ENCODE measurements around the gene ZSCAN21.
"Not testable (repeated sequence)": the region's sequence is repeated elsewhere in the genome, so short reads cannot be mapped to it uniquely, and the experiment has no call there.

Gene ZSCAN21

GRCh38 chr7:100049441-100050291 lies at the start of gene ZSCAN21:
ZSCAN21 (plus strand) TSS chr7:100049774; CDS start chr7:100057007, 7,233 bp downstream.
- peak; percentile 81 for DNase-seq (ENCODE audit: low read depth)

- DNase-seq (ENCODE audit: low read depth) = no peak
Observed at GRCh38 chr7:100000239-100000638, 49.3 kb upstream of the ZSCAN21 start.

- DNase-seq (ENCODE audit: low read depth) = no peak
Observed at GRCh38 chr7:100003711-100004661, 45.6 kb upstream of the ZSCAN21 start.

GRCh38 chr7:100007887-100008286 lies 41.7 kb upstream of the ZSCAN21 start:
- DNase-seq (ENCODE audit: low read depth) = no peak

- no peak for DNase-seq (ENCODE audit: low read depth)
Observed at GRCh38 chr7:100008525-100008924, 41.0 kb upstream of the ZSCAN21 start.

- DNase-seq (ENCODE audit: low read depth) = not testable (repeated sequence)
Observed at GRCh38 chr7:100009952-100010351, 39.6 kb upstream of the ZSCAN21 start.

GRCh38 chr7:100010901-100011300 lies 38.7 kb upstream of the ZSCAN21 start:
- no peak for DNase-seq (ENCODE audit: low read depth)

- DNase-seq (ENCODE audit: low read depth) = no peak
Observed at GRCh38 chr7:100011516-100011915, 38.1 kb upstream of the ZSCAN21 start.

- not testable (repeated sequence) for DNase-seq (ENCODE audit: low read depth)
Observed at GRCh38 chr7:100012385-100013327, 36.9 kb upstream of the ZSCAN21 start.

- DNase-seq (ENCODE audit: low read depth) = no peak
Observed at GRCh38 chr7:100013328-100013676, 36.3 kb upstream of the ZSCAN21 start.

- DNase-seq (ENCODE audit: low read depth) = peak; percentile 60
Observed at GRCh38 chr7:100015232-100016214, 34.1 kb upstream of the ZSCAN21 start, which contains the start of gene ZKSCAN1. ZKSCAN1 (plus strand) TSS chr7:100015596; CDS start chr7:100023507, 7,911 bp downstream.

- DNase-seq (ENCODE audit: low read depth) = no peak
Observed at GRCh38 chr7:100016215-100016901, 33.2 kb upstream of the ZSCAN21 start.

- no peak for DNase-seq (ENCODE audit: low read depth)
Observed at GRCh38 chr7:100017300-100017699, 32.3 kb upstream of the ZSCAN21 start.

- no peak for DNase-seq (ENCODE audit: low read depth)
Observed at GRCh38 chr7:100017875-100018274, 31.7 kb upstream of the ZSCAN21 start.

- DNase-seq (ENCODE audit: low read depth) = no peak
Observed at GRCh38 chr7:100019908-100020307, 29.7 kb upstream of the ZSCAN21 start.

GRCh38 chr7:100021297-100021696 lies 28.3 kb upstream of the ZSCAN21 start:
- no peak for DNase-seq (ENCODE audit: low read depth)

GRCh38 chr7:100022621-100023020 lies 27.0 kb upstream of the ZSCAN21 start:
- DNase-seq (ENCODE audit: low read depth) = no peak

- DNase-seq (ENCODE audit: low read depth) = no peak
Observed at GRCh38 chr7:100023526-100023925, 26.0 kb upstream of the ZSCAN21 start.

GRCh38 chr7:100024020-100024619 lies 25.5 kb upstream of the ZSCAN21 start:
- DNase-seq (ENCODE audit: low read depth) = no peak
